Measurements from ENCODE around the gene CASK.

DNA sequence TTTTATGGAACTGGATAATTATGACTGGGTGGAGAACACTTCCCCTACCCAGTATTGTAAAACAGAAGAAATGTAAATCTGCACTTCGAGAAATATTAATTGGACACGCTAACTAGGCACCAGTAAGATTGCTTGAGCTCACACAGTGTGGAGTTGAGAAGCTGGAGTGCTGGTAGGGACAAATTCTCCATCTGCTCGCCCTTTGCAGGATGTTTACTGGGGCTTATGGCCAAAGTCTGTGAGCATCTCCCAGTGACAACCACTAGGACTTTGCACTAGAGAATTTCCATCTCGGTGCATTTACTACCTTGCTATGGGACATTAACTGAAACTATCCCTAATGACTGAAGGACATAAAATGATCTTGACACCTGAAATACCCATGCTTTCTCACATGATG lies 268.3 kb downstream of the CASK start:
- TF ChIP-seq, protein P1, sequence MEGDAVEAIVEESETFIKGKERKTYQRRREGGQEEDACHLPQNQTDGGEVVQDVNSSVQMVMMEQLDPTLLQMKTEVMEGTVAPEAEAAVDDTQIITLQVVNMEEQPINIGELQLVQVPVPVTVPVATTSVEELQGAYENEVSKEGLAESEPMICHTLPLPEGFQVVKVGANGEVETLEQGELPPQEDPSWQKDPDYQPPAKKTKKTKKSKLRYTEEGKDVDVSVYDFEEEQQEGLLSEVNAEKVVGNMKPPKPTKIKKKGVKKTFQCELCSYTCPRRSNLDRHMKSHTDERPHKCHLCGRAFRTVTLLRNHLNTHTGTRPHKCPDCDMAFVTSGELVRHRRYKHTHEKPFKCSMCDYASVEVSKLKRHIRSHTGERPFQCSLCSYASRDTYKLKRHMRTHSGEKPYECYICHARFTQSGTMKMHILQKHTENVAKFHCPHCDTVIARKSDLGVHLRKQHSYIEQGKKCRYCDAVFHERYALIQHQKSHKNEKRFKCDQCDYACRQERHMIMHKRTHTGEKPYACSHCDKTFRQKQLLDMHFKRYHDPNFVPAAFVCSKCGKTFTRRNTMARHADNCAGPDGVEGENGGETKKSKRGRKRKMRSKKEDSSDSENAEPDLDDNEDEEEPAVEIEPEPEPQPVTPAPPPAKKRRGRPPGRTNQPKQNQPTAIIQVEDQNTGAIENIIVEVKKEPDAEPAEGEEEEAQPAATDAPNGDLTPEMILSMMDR (IDR thresholded peaks at IDR 0.05; ENCODE audit: low read depth, low read length, poor library complexity, severe bottlenecking), result no peak
- no peak for TF ChIP-seq EZH2phosphoT487 (IDR thresholded peaks at IDR 0.05; ENCODE audit: borderline replicate concordance, low read length)
